CD4-positive, alpha-beta T cell treated with Interleukin-15 for 4 hours (primary cell): ENCODE data around the gene IGF2BP2.
"Not testable (repeated sequence)": the region's sequence is repeated elsewhere in the genome, so short reads cannot be mapped to it uniquely, and the experiment has no call there.

ENCODE experiments used
- DNase-seq: peaks from one replicate; pipeline ENCODE4 v3.0.0-alpha.2; 2020; ENCODE audit warnings: low spot score

Gene IGF2BP2

GRCh38 chr3:185659942-185660921 is 164.6 kb downstream of the IGF2BP2 start:
- peak; percentile 59 for DNase-seq

- DNase-seq: no peak
These were observed 165.9 kb downstream of the IGF2BP2 start for GRCh38 chr3:185658943-185659342.

GRCh38 chr3:185658504-185658912 is 166.3 kb downstream of the IGF2BP2 start:
- no peak for DNase-seq

GRCh38 chr3:185657691-185658503 is 166.9 kb downstream of the IGF2BP2 start:
- DNase-seq: no peak

- DNase-seq: no peak
These were observed 167.6 kb downstream of the IGF2BP2 start for GRCh38 chr3:185657211-185657610.

- no peak for DNase-seq
These were observed 168.5 kb downstream of the IGF2BP2 start for GRCh38 chr3:185656321-185656840.

GRCh38 chr3:185655426-185656320 is 169.2 kb downstream of the IGF2BP2 start:
- DNase-seq: no peak

GRCh38 chr3:185654758-185655145 is 170.1 kb downstream of the IGF2BP2 start:
- DNase-seq: no peak

GRCh38 chr3:185653949-185654757 is 170.7 kb downstream of the IGF2BP2 start:
- no peak for DNase-seq

- DNase-seq: no peak
These were observed 172.9 kb downstream of the IGF2BP2 start for GRCh38 chr3:185651971-185652370.

GRCh38 chr3:185649414-185649813 is 175.4 kb downstream of the IGF2BP2 start:
- no peak for DNase-seq

- no peak for DNase-seq
These were observed 176.4 kb downstream of the IGF2BP2 start for GRCh38 chr3:185648396-185648795.

GRCh38 chr3:185647880-185648210 is 177.0 kb downstream of the IGF2BP2 start:
- no peak for DNase-seq

- no peak for DNase-seq
These were observed 177.5 kb downstream of the IGF2BP2 start for GRCh38 chr3:185647134-185647879.

- DNase-seq: no peak
These were observed 178.3 kb downstream of the IGF2BP2 start for GRCh38 chr3:185646382-185647133.

- no peak for DNase-seq
These were observed 179.1 kb downstream of the IGF2BP2 start for GRCh38 chr3:185645596-185646381.

- DNase-seq: not testable (repeated sequence)
These were observed 179.7 kb downstream of the IGF2BP2 start for GRCh38 chr3:185645191-185645590.

GRCh38 chr3:185640308-185640707 is 184.5 kb downstream of the IGF2BP2 start:
- no peak for DNase-seq
